Left renal cortex interstitium (tissue), 4 donors: ENCODE data around the gene C17orf107. TPM values are rescaled to one million over a fixed set of nuclear protein-coding genes. Genes with fewer than 3 reads are reported as not detected.

Source experiments
- DNase-seq, 4 donors: peaks; one replicate each; pipeline ENCODE4 v3.0.0-alpha.2; 2013; ENCODE audit warnings: low read depth in 4 of 4, low spot score in 2 of 4, missing footprints in 1 of 4
- polyA plus RNA-seq, 4 donors: library from polyadenylated mRNA; unstranded; fragments of 120-200 nt; gene quantifications; one replicate each; pipeline ENCODE4 v1.2.1, GENCODE V29; 2013; ENCODE audit not compliant: insufficient read length in 4 of 4

The C17orf107 gene
- polyA plus RNA-seq, 4 donors, result 1.2 to 2.4 (median 1.7) TPM

- DNase-seq, result no peak
Measured at GRCh38 chr17:4870855-4871254, 28.5 kb upstream of the C17orf107 start.

GRCh38 chr17:4872786-4873185 is 26.6 kb upstream of the C17orf107 start:
- no peak for DNase-seq

GRCh38 chr17:4877089-4877488 is 22.2 kb upstream of the C17orf107 start:
- no peak for DNase-seq

GRCh38 chr17:4879601-4880000 is 19.7 kb upstream of the C17orf107 start:
- no peak for DNase-seq

GRCh38 chr17:4880857-4881256 is 18.5 kb upstream of the C17orf107 start:
- no peak for DNase-seq

GRCh38 chr17:4881761-4882555 is 17.4 kb upstream of the C17orf107 start:
- no peak for DNase-seq

GRCh38 chr17:4884489-4884888 is 14.8 kb upstream of the C17orf107 start:
- no peak for DNase-seq

- DNase-seq, result no peak
Measured at GRCh38 chr17:4886830-4887229, 12.5 kb upstream of the C17orf107 start.

GRCh38 chr17:4887581-4887980 is 11.8 kb upstream of the C17orf107 start:
- DNase-seq, result no peak

GRCh38 chr17:4891411-4892410 is 7.6 kb upstream of the C17orf107 start:
- DNase-seq, result no peak

- DNase-seq, result no peak
Measured at GRCh38 chr17:4892499-4893221, 6.7 kb upstream of the C17orf107 start.

- DNase-seq, result no peak
Measured at GRCh38 chr17:4893272-4893671, 6.1 kb upstream of the C17orf107 start.

GRCh38 chr17:4893721-4894560 is 5.4 kb upstream of the C17orf107 start:
- no peak for DNase-seq

GRCh38 chr17:4895121-4895520 is 4.2 kb upstream of the C17orf107 start:
- DNase-seq, result no peak

GRCh38 chr17:4895657-4896331 is 3.5 kb upstream of the C17orf107 start:
- DNase-seq, result no peak

- no peak for DNase-seq
Measured at GRCh38 chr17:4896332-4897197, 2.8 kb upstream of the C17orf107 start.

GRCh38 chr17:4897198-4897687 is 2.1 kb upstream of the C17orf107 start:
- no peak for DNase-seq

GRCh38 chr17:4897785-4898184 is 1.6 kb upstream of the C17orf107 start:
- no peak for DNase-seq
